GM12891 (cell line): ENCODE data around the gene PDGFC.

Source experiments
- POLR2A ChIP-seq: IDR thresholded peaks from 2 replicates; pipeline ENCODE4 v1.6.1; 2011; ENCODE audit warnings: low read depth, low read length, control low read depth
- POLR2AphosphoS5 ChIP-seq: IDR thresholded peaks from 2 replicates; pipeline ENCODE4 v1.6.1; 2011; ENCODE audit warnings: low read depth, low read length, control low read depth

DNA sequence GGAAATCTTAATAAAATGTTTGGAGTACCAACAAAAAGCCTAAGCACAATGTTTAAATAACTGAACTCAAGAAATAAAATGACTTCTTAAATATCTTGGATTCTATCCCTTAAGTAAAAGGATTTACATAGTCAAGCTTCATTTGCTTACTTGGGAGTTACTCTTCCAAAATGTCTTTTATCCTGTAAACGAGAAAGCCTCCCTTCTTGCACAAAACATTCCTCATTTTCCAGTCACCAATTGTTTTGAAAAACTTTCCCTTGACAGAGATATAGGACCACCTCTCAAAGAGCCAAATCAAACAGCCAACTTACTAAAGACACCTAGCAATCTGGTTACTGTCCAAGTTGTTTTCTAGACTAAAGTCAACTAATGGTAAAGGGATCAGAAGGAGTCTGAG, 18.6 kb downstream of the PDGFC start:
- no peak for TF ChIP-seq POLR2A
- no peak for TF ChIP-seq POLR2AphosphoS5
